GM12878 (cell line): ENCODE measurements around the gene TRIM71. TPM values are rescaled to one million over a fixed set of nuclear protein-coding genes. Genes with fewer than 3 reads are reported as not detected.

Experiments used
- ATAC-seq: fragments of 200-7000 bp; cut with Tn5 transposase; 3 replicates; pipeline ENCODE4 v1.9.1; 2020; ENCODE audit warnings: mild to moderate bottlenecking, moderate library complexity
- BruUV-seq: library from RNA; stranded (reverse); fragments of 400-500 nt; replicated peaks from 2 replicates; lab custom pipeline; 2021; lab: Mats Ljungman, UMichigan
- CTCF ChIA-PET: fragments of 300-600 bp; sonication (Branson Sonifier 250); formaldehyde crosslinking; extraction: SDS; loops from one replicate; lab custom pipeline; 2021; ENCODE audit warnings: inconsistent platforms; lab: Yijun Ruan, JAX
- POLR2A ChIA-PET: fragments of 350-600 bp; formaldehyde crosslinking; extraction: SDS; loops from one replicate; lab custom pipeline; 2021; ENCODE audit warnings: inconsistent platforms; lab: Charles Lee
- RAD21 ChIA-PET: fragments of 300-600 bp; sonication (Branson Sonifier 250); formaldehyde crosslinking; loops from one replicate; lab custom pipeline; 2023; ENCODE audit warnings: antibody characterized with exemption; ENCODE audit not compliant: unreplicated experiment; lab: Charles Lee
- SMC1A ChIA-PET: fragments of 300-600 bp; sonication (Branson Sonifier 250); formaldehyde crosslinking; loops from one replicate; lab custom pipeline; 2023; ENCODE audit not compliant: unreplicated experiment, uncharacterized antibody; lab: Charles Lee
- DNase-seq: peaks from one replicate; pipeline ENCODE4 v3.0.0-alpha.2; 2011; ENCODE audit warnings: low read depth, low spot score
- FAIRE-seq: peaks from 3 replicates; lab custom pipeline; 2011; peaks lifted over from hg19 to GRCh38; lab: Jason Lieb, UNC
- H2AFZ ChIP-seq: 2 replicates; pipeline ENCODE4 v1.6.0; 2011; ENCODE audit warnings: low read depth, low read length, control low read depth; ENCODE audit not compliant: control insufficient read depth
- H3K27ac ChIP-seq: 2 replicates; pipeline ENCODE4 v1.5.1; 2011; ENCODE audit warnings: control low read depth; ENCODE audit not compliant: control insufficient read depth, insufficient read depth
- H3K27me3 ChIP-seq, 2 experiments: replicated peaks in 1 of 2; 2 replicates each; pipeline versions ENCODE4 v1.6.0 to v1.6.1; 2011; ENCODE audit warnings: low read length in 1 of 2; ENCODE audit not compliant: control insufficient read depth in 2 of 2, insufficient read depth in 2 of 2
- H3K36me3 ChIP-seq, 2 experiments: 2 replicates each; pipeline ENCODE4 v1.5.1; 2011; ENCODE audit warnings: low read length in 1 of 2; ENCODE audit not compliant: control insufficient read depth in 2 of 2, insufficient read depth in 2 of 2
- H3K4me1 ChIP-seq: 2 replicates; pipeline ENCODE4 v1.6.1; 2011; ENCODE audit warnings: mild to moderate bottlenecking, low read length, moderate library complexity, mixed read lengths; ENCODE audit not compliant: control insufficient read depth, insufficient read depth
- H3K4me2 ChIP-seq: 2 replicates; pipeline ENCODE4 v1.6.0; 2011; ENCODE audit warnings: control low read depth; ENCODE audit not compliant: control insufficient read depth, insufficient read depth
- H3K4me3 ChIP-seq: fragments of 200-600 bp; sonication (generic); 2 replicates; pipeline ENCODE4 v1.5.1; 2016
- H3K79me2 ChIP-seq: 2 replicates; pipeline ENCODE4 v1.6.0; 2011; ENCODE audit warnings: low read length; ENCODE audit not compliant: control insufficient read depth, insufficient read depth
- H3K9ac ChIP-seq: 2 replicates; pipeline ENCODE4 v1.8.0; 2011; ENCODE audit warnings: low read length, control low read depth, mixed read lengths; ENCODE audit not compliant: control insufficient read depth, insufficient read depth
- H3K9me3 ChIP-seq: replicated peaks from 3 replicates; pipeline ENCODE4 v1.5.1; 2011; ENCODE audit warnings: mild to moderate bottlenecking, low read length; ENCODE audit not compliant: control insufficient read depth, insufficient read depth
- H4K20me1 ChIP-seq: 2 replicates; pipeline ENCODE4 v1.6.0; 2011; ENCODE audit not compliant: control insufficient read depth, insufficient read depth
- BMI1 ChIP-seq: fragments of 450-650 bp; IDR thresholded peaks from 2 replicates; pipeline ENCODE4 v1.6.1; 2016; ENCODE audit warnings: mild to moderate bottlenecking, moderate library complexity, borderline replicate concordance
- BRCA1 ChIP-seq: IDR thresholded peaks from 2 replicates; pipeline ENCODE4 v1.6.1; 2011; ENCODE audit warnings: low read depth, low read length, improper control_type of control experiment
- CTCF ChIP-seq, 3 experiments: IDR thresholded peaks in 2 of 3; conservative IDR thresholded peaks in 1 of 3; 2 replicates each; pipeline ENCODE4 v1.5.1; 2011; ENCODE audit warnings: low read depth in 3 of 3, low read length in 3 of 3, mild to moderate bottlenecking in 3 of 3, control low read depth in 2 of 3, moderate library complexity in 2 of 3, inconsistent platforms in 1 of 3, mixed read lengths in 1 of 3; ENCODE audit not compliant: control insufficient read depth in 2 of 3, insufficient read depth in 1 of 3; ENCODE audit errors: extremely low read depth in 1 of 3
- EP300 ChIP-seq, 2 experiments: fragments of 150-350 bp in 1 of 2; IDR thresholded peaks; 2 replicates each; pipeline ENCODE4 v1.6.1; 2011 to 2012; ENCODE audit warnings: low read depth in 2 of 2, low read length in 2 of 2, borderline replicate concordance in 1 of 2, improper control_type of control experiment in 1 of 2, inconsistent platforms in 1 of 2; ENCODE audit not compliant: control insufficient read depth in 1 of 2
- FOXK2 ChIP-seq: fragments of 450-650 bp; IDR thresholded peaks from 2 replicates; pipeline ENCODE4 v1.6.1; 2017; ENCODE audit warnings: mild to moderate bottlenecking, moderate library complexity
- IKZF1 ChIP-seq: fragments of 450-650 bp; conservative IDR thresholded peaks from 2 replicates; pipeline ENCODE4 v1.6.1; 2017; ENCODE audit warnings: antibody characterized with exemption, mild to moderate bottlenecking
- MEF2A ChIP-seq: IDR thresholded peaks from 2 replicates; pipeline ENCODE4 v1.6.1; 2011; ENCODE audit warnings: low read depth, mild to moderate bottlenecking, low read length, moderate library complexity; ENCODE audit not compliant: insufficient read depth
- NFIC ChIP-seq: IDR thresholded peaks from 2 replicates; pipeline ENCODE4 v1.6.1; 2012; ENCODE audit warnings: low read depth, mild to moderate bottlenecking, inconsistent platforms, low read length, moderate library complexity
- SREBF1 ChIP-seq: IDR thresholded peaks from 2 replicates; pipeline ENCODE4 v1.6.1; 2012; ENCODE audit warnings: mild to moderate bottlenecking, low read length
- WRNIP1 ChIP-seq: IDR thresholded peaks from 2 replicates; pipeline ENCODE4 v1.6.1; 2011; ENCODE audit warnings: low read depth, low read length, improper control_type of control experiment, borderline replicate concordance
- ZBTB40 ChIP-seq: fragments of 450-650 bp; IDR thresholded peaks from 2 replicates; pipeline ENCODE4 v1.6.1; 2016; ENCODE audit warnings: mild to moderate bottlenecking, moderate library complexity, borderline replicate concordance
- ZNF217 ChIP-seq: fragments of 450-650 bp; IDR thresholded peaks from 2 replicates; pipeline ENCODE4 v1.6.1; 2017; ENCODE audit warnings: antibody characterized with exemption, mild to moderate bottlenecking
- WGBS: methylation state at CpG from one replicate; pipeline ENCODE4 v1.1.6; 2016; ENCODE audit warnings: low lambda C conversion rate; ENCODE audit not compliant: insufficient replicate concordance, insufficient coverage; ENCODE audit errors: missing lambda C conversion rate; 5-methylcytosine and 5-hydroxymethylcytosine counted together
- in situ Hi-C: fragments of 300-500 bp; cut with MboI; formaldehyde crosslinking; loops from 9 replicates; pipeline ENCODE4 v1.14.3; 2018; ENCODE audit warnings: mixed read lengths
- intact Hi-C: fragments of 100-400 bp; cut with micrococcal nuclease; formaldehyde crosslinking; loops from one replicate; pipeline ENCODE4 v1.14.2; 2022; ENCODE audit not compliant: unreplicated experiment
- polyA plus RNA-seq, 11 experiments: library from polyadenylated mRNA; depleted of rRNA in 4 of 11; unstranded in 6 of 11; stranded (reverse) in 5 of 11; fragments of >200 nt; fragmentation: Nextera tagmentation in 4 of 11; fragmentation: Illumina TruSeq in 1 of 11; extraction: Ambion mirVana in 4 of 11; extraction: Trizol in 1 of 11; gene quantifications; 1 replicate in 1 of 11; 2 replicates in 10 of 11; pipeline versions ENCODE4 v1.2.1 to v1.2.3, GENCODE V29; 2011 to 2016; ENCODE audit warnings: inconsistent platforms in 2 of 11, missing spikeins in 2 of 11, low read depth in 1 of 11
- total RNA-seq, 4 experiments: library from RNA; depleted of rRNA in 3 of 4; stranded (reverse); fragments of >200 nt in 3 of 4; fragmentation: Illumina TruSeq in 1 of 4; extraction: Trizol in 1 of 4; gene quantifications; 2 replicates each; pipeline versions ENCODE4 v1.2.1 to v1.2.3, GENCODE V29; 2013 to 2021
- TF ChIP-seq, protein P1 (sequence below): IDR thresholded peaks from 2 replicates; pipeline ENCODE4 v1.6.1; 2012; ENCODE audit warnings: improper control_type of control experiment, low read depth, low read length; ENCODE audit not compliant: insufficient replicate concordance

The TRIM71 gene
- total and polyA plus RNA-seq, 10 of the 15 experiments (the other 5 are each of a cell fraction or from before 2014, with no cell fraction given) = 0.02 to 1.8 (median 0.16) TPM

DNA sequence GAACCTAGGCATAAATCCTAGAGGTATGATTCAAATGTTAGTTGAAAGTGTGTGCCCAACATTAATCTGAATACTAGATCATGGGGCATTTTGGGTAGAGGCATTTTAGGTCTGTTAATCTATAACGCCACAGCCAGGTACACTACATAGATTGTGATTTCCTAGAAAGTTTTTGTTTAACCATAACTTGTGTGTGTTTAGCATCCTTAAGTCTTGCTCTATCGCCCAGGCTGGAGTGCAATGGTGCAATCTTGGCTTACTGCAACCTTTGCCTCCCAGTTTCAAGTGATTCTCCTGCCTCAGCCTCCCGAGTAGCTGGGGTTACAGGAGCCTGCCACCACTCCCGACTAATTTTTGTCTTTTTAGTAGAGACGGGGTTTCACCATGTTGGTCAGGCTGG lies 59.1 kb downstream of the TRIM71 start:
- DNase-seq (no peak), ATAC-seq (no peak), FAIRE-seq (no peak)
- Histone ChIP-seq H3K4me1 (peaks cover 6% of the 10 kb centered on the region; the same call in 1 of the 2 replicates), H3K4me3 (no peak overlapping the region), H3K36me3 (no peaks in the 10 kb centered on the region), H3K9ac (no peak overlapping the region), H3K27ac (no peak overlapping the region), H4K20me1 (no peaks in the 10 kb centered on the region), H3K4me2 (no peak overlapping the region), H3K9me3 (peaks cover 1% of the 10 kb centered on the region; the same call in 1 of the 3 replicates), H3K79me2 (no peaks in the 10 kb centered on the region), H3K27me3 (no peaks in the 10 kb centered on the region), H2AFZ (no peak overlapping the region)
- intact Hi-C loops = no loop called here
- ChIA-PET RAD21 (no interaction called here), POLR2A (no interaction called here), SMC1A (interaction anchor here (3.1 kb wide), 1 partner anchor 11 kb away, joined by 25 read pairs; no protein-coding TSS in a partner anchor), CTCF (interaction anchor here (1.6 kb wide), 1 partner anchor 57 kb away, joined by 3 read pairs; no protein-coding TSS in a partner anchor)
- BruUV-seq = no TSS peak
- 79% methylated on average over 5 of the region's 5 CpGs for WGBS
- in situ Hi-C loops = no loop called here
- TF ChIP-seq SREBF1 = no peak
- no peak for TF ChIP-seq FOXK2
- TF ChIP-seq EP300 (IDR thresholded peaks at IDR 0.05; ENCODE audit: borderline replicate concordance in 1 of 2, control insufficient read depth in 1 of 2, low read depth in 2 of 2, low read length in 2 of 2) = no peak
- TF ChIP-seq ZBTB40 = no peak
- no peak for TF ChIP-seq IKZF1
- TF ChIP-seq CTCF (IDR thresholded peaks at IDR 0.05 in 2 of 3, conservative IDR thresholded peaks at IDR 0.05 in 1 of 3; ENCODE audit: control insufficient read depth in 2 of 3, extremely low read depth in 1 of 3, insufficient read depth in 1 of 3, low read depth in 3 of 3, low read length in 3 of 3) = no peak
- TF ChIP-seq BRCA1 = no peak
- no peak for TF ChIP-seq MEF2A
- no peak for TF ChIP-seq WRNIP1
- TF ChIP-seq ZNF217 = no peak
- TF ChIP-seq, protein P1, sequence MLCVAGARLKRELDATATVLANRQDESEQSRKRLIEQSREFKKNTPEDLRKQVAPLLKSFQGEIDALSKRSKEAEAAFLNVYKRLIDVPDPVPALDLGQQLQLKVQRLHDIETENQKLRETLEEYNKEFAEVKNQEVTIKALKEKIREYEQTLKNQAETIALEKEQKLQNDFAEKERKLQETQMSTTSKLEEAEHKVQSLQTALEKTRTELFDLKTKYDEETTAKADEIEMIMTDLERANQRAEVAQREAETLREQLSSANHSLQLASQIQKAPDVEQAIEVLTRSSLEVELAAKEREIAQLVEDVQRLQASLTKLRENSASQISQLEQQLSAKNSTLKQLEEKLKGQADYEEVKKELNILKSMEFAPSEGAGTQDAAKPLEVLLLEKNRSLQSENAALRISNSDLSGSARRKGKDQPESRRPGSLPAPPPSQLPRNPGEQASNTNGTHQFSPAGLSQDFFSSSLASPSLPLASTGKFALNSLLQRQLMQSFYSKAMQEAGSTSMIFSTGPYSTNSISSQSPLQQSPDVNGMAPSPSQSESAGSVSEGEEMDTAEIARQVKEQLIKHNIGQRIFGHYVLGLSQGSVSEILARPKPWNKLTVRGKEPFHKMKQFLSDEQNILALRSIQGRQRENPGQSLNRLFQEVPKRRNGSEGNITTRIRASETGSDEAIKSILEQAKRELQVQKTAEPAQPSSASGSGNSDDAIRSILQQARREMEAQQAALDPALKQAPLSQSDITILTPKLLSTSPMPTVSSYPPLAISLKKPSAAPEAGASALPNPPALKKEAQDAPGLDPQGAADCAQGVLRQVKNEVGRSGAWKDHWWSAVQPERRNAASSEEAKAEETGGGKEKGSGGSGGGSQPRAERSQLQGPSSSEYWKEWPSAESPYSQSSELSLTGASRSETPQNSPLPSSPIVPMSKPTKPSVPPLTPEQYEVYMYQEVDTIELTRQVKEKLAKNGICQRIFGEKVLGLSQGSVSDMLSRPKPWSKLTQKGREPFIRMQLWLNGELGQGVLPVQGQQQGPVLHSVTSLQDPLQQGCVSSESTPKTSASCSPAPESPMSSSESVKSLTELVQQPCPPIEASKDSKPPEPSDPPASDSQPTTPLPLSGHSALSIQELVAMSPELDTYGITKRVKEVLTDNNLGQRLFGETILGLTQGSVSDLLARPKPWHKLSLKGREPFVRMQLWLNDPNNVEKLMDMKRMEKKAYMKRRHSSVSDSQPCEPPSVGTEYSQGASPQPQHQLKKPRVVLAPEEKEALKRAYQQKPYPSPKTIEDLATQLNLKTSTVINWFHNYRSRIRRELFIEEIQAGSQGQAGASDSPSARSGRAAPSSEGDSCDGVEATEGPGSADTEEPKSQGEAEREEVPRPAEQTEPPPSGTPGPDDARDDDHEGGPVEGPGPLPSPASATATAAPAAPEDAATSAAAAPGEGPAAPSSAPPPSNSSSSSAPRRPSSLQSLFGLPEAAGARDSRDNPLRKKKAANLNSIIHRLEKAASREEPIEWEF = no peak
- TF ChIP-seq NFIC = no peak
- TF ChIP-seq BMI1 = no peak
